ENCODE results near the gene DEFB119.
"Not testable (repeated sequence)": the region's sequence is repeated elsewhere in the genome, so short reads cannot be mapped to it uniquely, and the experiment has no call there.

The DEFB119 gene, protein sequence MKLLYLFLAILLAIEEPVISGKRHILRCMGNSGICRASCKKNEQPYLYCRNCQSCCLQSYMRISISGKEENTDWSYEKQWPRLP

GRCh38 chr20:31390490-31390889, at the start of gene DEFB119:
Gene DEFB119 (minus strand): TSS chr20:31390590. CDS start chr20:31390483, 107 bp downstream.
- no peak for DNase-seq

DNA sequence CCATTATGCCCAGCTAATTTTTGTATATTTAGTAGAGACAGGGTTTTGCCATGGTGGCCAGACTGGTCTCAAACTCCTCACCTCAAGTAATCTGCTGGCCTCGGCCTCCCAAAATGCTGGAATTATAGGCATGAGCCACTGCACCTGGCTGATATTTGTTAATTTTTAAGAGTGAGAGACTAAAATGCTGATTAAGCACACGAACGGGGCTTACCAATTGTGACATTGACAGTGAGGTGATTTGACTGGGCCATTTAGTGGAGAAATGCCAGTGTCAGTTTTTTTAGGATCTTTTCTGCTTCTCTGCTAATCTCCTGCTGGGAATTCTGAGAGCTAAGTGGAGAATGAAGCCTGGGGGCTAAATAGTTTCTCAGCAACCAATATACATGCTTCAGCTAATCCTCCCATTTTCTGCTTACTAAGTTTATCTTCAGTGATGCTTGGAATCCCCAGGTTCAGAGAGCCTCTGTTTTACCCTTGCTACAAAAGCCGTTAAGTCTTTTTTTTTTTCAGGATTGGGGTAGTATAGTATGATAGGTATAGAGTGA, 40.3 kb upstream of the DEFB119 start:
- DNase-seq = no peak

GRCh38 chr20:31427576-31427975, 37.2 kb upstream of the DEFB119 start:
- DNase-seq = not testable (repeated sequence)

- DNase-seq = not testable (repeated sequence)
Observed at GRCh38 chr20:31426891-31427551, 36.6 kb upstream of the DEFB119 start.

GRCh38 chr20:31425797-31426196, 35.4 kb upstream of the DEFB119 start:
- DNase-seq = no peak

GRCh38 chr20:31418307-31418706, 27.9 kb upstream of the DEFB119 start:
- no peak for DNase-seq

- DNase-seq = no peak
Observed at GRCh38 chr20:31415653-31416052, 25.3 kb upstream of the DEFB119 start.

GRCh38 chr20:31414381-31414780, 24.0 kb upstream of the DEFB119 start:
- no peak for DNase-seq

DNA sequence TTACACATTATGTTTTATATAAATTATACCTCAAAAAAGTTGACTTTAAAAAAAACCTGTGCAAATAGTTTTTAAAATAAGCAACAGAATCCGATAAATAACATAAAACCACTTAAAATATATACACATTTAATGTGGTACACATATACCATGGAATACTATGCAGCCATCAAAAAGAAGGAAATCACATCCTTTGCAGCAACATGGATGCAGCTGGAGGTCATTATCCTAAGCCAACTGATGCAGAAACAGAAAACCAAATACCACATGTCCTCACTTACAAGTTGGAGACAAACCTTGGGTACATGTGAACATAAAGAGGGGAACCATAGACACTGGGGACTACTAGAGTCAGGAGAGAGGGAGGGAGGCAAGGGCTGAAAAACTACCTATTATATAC, 19.6 kb upstream of the DEFB119 start:
- DNase-seq = no peak

DNA sequence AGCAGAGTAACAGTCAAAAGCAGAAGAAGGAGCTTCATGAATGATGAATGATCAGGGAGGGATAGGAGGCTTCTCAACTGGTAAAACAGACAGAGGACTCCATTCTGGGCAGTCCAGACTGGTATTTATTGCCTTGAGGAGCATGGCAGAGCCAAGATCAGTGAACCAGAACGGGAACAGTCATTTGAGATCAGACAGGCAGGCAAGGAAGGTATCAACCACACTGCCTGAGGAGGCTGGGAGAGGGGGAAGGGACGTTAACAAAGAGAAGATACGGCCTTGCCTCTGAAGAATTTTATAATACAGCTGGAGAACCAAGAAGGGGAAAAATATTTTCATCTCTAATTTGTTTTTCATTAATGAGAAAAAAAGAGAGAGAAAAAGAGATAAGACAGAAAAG, 15.7 kb upstream of the DEFB119 start, which contains the start of gene DEFB121:
Gene DEFB121 (minus strand): TSS at position 101 of the 400 bp plus-strand sequence. CDS start 63 bp downstream, at position 38.
- no peak for DNase-seq

GRCh38 chr20:31403886-31404285, 13.5 kb upstream of the DEFB119 start:
- no peak for DNase-seq

DNA sequence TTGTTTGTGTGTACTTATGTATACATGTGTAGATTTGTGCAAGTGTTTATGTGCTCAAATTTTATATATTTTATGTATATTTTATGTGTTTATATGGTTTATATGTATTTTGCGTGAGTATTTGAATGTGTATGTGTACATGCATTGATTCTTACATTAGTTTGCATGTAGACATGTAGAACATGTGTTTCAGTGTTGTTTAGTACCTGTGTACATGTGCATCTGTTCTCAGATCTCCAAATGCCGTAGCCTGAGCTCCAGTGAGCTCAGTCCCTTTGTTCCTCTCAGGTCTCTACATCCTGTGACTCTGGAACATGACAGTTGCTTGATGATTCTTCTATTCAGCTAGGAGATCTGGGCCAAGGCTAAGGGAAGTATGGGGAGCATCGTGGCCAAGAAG, 4.5 kb upstream of the DEFB119 start:
- DNase-seq = no peak

- DNase-seq = no peak
Observed at GRCh38 chr20:31392836-31393235, 2.4 kb upstream of the DEFB119 start.

GRCh38 chr20:31374346-31374745, 16.0 kb downstream of the DEFB119 start:
- DNase-seq = no peak

- DNase-seq = no peak
Observed at GRCh38 chr20:31368301-31368700, 22.1 kb downstream of the DEFB119 start, which contains the start of gene DEFB118. Gene DEFB118 (plus strand): TSS chr20:31368601. CDS start chr20:31368651, 50 bp downstream.

DNA sequence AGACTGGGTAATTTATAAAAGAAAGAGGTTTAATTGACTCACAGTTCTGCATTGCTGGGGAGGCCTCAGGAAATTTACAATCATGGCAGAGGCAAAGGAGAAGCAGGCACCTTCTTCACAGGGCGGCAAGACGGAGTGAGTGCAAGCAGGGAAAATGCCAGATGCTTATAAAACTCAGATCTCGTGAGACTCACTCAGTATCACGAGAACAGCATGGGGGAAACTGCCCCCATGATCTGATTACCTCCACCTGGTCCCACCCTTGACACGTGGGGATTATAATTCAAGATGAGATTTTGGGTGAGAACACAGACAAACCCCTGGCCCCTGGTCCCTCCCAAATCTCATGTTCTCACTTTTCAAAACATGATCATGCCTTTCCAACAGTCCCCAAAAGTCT, 26.1 kb downstream of the DEFB119 start:
- DNase-seq = not testable (repeated sequence)

- DNase-seq = no peak
Observed at GRCh38 chr20:31363295-31363694, 27.1 kb downstream of the DEFB119 start.

- no peak for DNase-seq
Observed at GRCh38 chr20:31355981-31356380, 34.4 kb downstream of the DEFB119 start.

DNA sequence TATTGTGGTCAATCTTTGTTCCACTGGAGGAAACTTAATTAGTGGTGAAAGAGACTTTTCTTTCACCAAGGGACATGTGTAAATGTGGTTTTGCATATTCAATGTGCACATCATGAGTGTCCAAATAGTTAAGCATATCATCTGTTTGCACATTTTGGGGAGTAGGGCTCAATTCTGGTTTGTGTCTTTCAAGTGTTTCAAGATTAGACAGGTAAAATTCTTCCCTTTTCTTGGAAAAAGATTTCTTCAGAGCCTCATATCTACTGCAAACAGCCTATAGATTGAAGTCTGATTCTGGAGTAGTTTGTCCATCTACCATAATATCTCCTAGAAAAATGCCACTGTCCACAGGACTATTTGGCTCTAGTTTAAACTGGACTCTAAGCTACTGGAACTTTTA, 48.9 kb downstream of the DEFB119 start:
- no peak for DNase-seq

DNA sequence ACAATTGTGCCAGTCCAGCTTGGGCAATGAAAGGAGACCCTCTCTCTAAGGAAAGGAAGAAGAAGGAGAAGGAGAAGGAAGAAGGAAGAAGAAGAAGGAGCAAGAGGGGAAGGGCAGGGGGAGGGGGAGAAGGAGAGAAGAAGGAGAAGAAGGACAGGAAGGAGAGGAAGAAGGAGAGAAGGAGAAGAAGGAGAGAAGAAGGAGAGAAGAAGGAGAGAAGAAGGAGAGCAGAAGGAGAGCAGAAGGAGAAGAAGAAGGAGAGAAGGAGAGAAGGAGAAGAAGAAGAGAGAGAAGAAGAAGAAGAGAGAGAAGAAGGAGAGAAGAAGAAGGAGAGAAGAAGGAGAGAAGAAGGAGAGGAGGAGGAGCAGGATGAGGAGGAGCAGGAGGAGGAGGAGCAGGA, 59.5 kb downstream of the DEFB119 start:
- DNase-seq = no peak

All from activated T-cell treated with anti-CD3 and anti-CD28 coated beads, Interleukin-2, amount 50 U/mL, for 1 hour (primary cell).